HK-2 (cell line): Measurements from ENCODE around the gene TMEM106C.

Source experiments
- DNase-seq: peaks from one replicate; pipeline ENCODE4 v3.0.0-alpha.2; 2018; ENCODE audit not compliant: unreplicated experiment

TMEM106C gene

DNA sequence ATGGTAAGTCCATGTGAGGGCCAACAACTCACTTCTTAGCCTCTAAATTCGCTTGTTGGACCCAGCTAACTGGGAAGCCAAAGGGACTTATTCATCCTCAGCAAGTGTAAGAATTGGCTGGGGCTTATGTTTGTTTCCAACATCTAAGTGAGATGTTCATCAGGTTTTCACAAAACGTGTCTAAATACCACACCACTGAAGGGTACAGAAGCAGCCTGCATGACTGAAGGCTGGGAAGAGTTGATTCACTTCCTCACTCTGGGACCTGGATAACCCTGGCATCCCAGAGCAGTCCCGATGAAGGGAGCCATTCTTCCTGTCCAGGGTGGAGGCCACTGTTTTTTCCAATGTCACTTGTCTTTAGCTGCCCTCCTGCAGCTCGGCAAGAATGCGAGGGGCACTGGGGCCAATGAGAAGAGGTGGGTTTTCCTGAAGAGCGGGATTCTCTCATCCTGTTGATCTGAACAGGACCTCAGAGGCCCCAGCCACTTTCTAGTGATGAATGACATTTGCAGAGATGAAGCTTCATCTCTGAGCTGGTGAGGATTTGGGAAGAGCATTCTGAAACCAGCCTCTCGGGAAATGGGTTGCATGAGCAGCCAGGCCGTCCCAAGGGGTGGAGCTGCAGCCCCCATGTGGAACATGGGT lies 53.1 kb downstream of the TMEM106C start:
- no peak for DNase-seq

DNA sequence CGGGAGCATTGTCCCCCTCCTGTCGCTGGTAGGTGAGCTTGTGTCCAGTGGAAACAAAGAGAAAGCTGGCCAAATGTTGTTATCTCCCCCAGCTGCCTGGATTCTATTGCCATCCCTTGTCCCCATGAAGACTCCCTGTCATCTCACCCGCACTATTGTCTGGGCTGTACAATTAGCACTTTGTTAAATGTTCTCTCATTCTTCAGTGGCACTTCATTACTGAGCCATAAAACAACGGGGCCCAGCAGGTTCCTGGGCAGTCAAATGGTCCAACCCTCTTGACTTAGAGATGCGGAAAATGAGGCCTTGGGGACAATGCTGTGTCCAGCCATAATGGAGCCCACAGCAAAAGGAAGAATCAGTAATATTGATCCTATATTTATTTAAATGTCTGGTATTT lies 54.1 kb downstream of the TMEM106C start:
- DNase-seq: no peak

DNA sequence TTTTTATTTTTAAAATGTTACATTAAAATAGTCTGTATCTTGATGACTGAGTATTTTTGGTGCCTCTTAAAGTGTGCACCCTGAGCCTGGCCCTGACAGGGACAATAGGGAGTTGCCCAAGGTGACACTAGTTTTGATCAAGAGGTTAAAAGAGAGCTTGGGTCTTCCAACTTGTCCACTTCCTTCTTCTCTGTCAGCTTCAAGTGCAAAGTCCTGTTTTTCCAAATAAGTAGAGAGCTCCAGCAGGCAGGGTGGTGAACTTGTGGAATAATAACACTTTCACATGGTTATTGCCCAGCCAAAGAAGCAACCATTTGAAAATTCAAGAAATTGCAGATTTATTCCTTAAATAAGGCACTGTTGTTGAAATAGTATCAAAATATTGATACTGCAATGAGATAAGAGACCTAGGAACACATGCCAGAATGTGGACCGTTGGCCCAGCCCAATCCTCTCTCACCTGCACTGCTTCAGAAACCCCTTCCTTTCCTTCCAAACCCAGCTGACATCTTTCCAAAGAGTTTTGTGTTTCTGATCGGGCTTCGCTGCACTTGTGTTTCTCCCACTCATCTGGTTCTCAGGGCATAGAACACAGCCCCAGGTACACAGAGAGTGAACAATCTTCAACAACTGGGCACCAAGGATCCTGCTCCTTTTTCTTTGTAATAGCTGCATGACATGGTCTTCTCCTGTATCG lies 54.7 kb downstream of the TMEM106C start:
- DNase-seq: no peak
